DND-41 (cell line): ENCODE measurements around the gene KCND3.

Experiments used
- CTCF ChIP-seq: IDR thresholded peaks from 2 replicates; pipeline ENCODE4 v1.5.1; 2012; ENCODE audit warnings: borderline replicate concordance, low read length, moderate library complexity, mild to moderate bottlenecking; ENCODE audit not compliant: poor library complexity, severe bottlenecking; ENCODE audit errors: extremely low read depth
- EZH2 ChIP-seq: IDR thresholded peaks from 3 replicates; pipeline ENCODE4 v1.6.1; 2012; ENCODE audit warnings: borderline replicate concordance, low read depth, mild to moderate bottlenecking, moderate library complexity, low read length, inconsistent platforms; ENCODE audit not compliant: severe bottlenecking

DNA sequence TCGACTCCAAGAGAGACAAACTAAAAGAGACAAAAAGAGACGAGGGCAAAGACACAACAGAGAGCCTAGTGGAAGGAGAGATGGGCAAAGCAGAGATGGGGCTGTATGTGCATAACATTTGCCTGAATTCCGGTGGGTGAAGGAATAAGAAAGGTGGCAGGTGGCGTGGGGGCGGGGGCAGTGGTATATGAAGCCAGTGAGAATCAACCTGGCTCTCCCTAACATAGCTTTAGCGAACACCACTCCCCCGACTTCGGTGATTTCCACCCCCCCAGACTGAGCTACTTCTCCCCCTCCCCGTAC, 251.4 kb downstream of the KCND3 start:
- TF ChIP-seq CTCF (no peak), EZH2 (no peak)
